ENCODE measurements around the gene NOL4L.

The NOL4L gene

GRCh38 chr20:32474009-32474716 lies 111.0 kb downstream of the NOL4L start:
- peak in 2 of 51 donors; percentile 14 to 43 for DNase-seq

- peak in 12 of 51 donors; percentile 14 to 49 (median 34) for DNase-seq
These were observed 111.7 kb downstream of the NOL4L start for GRCh38 chr20:32473231-32474008.

DNA sequence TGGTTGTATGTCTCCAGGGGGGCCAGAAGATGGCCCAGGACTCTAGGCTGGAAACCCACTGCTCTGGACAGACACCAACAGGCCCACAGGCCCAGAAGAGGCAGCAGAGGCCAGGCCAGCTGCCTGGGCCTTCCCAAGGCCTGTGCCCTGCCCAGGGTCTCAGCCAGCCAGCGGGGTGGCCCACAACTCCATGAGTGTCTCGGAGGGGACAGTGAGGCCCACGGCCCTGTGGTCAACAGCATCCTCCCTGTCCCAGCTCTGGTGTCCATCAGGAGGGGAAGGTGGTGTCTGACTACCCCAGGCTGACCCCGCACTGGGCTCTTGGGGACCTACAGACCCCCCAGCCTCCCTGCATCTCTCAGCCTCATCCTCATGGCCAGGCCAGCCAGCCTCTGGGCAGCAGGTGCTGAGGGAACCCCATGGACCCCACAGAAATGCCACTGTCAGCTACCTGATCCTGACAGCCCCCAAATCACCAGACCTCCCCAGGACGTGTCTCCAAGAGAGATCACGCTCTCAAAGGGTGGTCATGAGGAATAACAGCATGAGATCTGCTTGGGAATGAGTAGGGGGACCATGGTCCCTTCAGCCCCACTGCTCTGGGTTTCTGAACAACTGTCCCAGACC lies 112.4 kb downstream of the NOL4L start:
- no peak for DNase-seq

DNA sequence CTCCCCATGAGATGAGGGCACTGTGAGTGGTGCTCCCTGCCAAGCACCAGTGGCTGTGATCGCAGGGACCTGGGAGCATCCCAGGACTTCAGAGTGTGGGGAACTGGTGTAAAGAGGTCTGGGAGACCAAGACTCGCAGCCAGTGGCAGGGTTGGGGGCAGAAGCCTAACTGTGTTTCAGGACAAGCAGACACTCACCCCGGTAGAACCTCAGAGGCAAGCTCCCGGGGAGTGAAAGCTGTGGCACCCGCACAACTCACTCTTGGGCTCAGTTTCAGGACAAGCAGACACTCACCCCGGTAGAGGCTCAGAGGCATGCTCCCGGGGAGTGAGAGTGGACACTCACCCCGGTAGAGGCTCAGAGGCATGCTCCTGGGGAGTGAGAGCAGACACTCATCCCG lies 114.2 kb downstream of the NOL4L start:
- DNase-seq, result no peak

DNA sequence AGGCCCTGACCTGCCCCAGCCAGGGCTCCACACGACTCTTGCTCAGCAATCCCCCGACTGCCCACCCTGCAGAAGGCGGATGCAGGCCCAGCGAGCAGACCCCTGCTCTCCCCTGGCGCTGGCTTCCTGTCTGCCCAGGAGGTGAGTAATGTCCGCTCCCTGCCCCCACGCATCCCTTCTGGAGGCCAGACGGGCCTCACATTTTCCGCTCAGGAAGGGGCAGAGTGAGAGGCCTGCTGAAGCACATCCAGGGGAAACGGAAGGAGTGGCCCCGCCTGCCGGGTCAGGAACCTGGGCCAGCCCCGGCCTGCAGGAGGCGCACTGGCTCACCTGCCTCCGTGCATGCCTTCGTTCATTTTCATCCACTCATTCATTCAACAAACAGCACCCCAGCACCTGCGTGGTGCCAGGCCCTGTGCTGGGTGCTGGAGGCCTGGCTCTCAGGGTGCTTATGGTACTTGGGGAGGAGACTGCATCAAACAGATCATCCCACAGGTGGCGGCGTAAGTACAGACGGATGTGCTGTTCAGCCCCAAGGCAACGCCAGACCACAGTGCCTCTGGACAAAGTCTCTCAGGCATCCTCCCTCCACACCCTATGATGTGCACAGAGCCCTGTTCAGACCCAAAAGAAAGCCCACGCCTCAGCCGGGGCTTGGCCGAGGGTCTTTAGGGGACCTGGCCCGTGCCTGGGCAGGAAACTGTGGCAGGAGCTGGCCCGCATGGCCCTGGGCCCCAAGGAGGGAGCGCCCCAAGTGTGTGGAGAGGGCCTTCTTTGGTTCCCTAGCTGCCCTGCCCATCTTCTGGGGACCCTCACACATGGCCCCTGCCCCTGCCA lies 114.9 kb downstream of the NOL4L start:
- no peak for DNase-seq

GRCh38 chr20:32468860-32469259 lies 116.3 kb downstream of the NOL4L start:
- no peak for DNase-seq

- no peak for DNase-seq
These were observed 116.9 kb downstream of the NOL4L start for GRCh38 chr20:32468313-32468640.

- no peak for DNase-seq
These were observed 117.4 kb downstream of the NOL4L start for GRCh38 chr20:32467506-32468312.

DNA sequence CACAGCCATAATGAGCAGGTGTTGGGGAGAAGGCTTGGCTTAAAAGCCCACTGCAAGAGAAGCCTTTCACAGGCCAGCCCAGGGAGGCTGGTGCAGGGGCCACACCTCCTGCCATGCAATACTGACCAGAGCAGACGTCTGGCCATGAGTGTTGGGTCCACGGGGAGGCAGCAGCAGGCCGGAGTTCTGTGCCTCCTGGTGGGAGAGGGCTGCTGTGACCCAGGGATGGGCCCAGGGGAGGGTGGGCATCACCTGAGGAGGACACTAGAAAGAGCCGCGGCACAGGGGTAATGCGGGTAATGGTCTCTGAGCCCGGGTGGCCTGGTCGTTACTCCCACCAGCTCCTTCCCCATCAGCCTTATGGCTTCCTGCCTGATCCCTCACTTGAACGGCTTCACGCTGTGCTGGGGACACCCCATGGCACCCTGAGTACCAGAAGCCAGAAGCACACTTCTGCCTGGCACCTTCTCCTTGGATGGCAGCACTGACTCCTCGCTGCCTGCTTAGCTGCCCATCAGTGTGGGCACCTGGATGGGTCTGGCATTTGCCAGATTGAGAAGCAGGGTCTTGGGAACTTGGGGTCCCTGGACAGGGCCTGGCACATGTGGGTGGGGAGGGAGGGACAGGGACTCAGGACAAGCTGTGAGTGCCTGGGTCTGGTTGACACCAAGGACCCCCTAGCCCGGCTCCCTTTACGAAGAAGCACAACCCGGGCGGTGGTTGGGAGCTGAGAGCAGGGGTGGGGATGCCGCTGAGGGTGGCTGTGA lies 118.2 kb downstream of the NOL4L start:
- peak in 7 of 51 donors; percentile 31 to 78 (median 41) for DNase-seq

GRCh38 chr20:32465901-32466675 lies 119.0 kb downstream of the NOL4L start:
- DNase-seq, result peak in 46 of 51 donors; percentile 22 to 93 (median 76)

DNA sequence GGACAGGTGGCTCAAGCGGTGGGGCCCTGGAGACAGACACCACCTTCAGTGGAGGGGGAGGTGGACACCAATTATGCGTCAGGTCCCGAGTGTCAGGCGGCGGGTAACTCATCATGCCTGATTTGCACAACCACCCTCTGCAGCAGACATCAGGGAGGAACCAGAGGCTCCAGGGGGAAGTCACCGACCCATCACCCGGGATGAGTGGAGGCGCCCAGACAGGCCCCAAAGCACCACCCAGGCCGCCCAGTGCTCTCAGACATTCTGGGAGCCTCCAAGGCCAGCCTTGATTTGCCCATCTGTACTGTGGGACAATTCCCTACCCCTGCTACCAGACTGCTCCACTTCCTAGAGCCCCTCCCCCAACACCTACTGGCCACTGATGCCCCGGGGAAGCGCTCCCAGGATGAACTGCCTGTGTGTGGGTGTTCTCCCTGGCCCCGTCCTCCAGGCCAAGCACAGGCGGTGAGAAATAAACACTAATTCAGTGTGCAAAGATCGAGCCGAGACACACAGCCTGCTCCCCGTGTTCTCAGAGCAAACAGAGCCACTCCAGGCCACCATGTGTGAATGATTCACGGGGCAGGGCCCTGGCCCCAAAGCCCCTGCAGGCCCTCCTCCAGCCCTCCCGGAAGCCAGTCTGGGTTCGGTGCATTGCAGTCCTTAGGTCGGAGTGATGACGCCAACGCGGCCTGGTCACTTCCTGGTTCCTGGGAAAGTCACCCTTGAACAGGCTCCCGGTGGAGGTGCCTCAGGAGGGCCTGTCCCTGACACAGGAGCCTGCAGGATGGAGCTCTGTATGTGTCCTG lies 119.8 kb downstream of the NOL4L start:
- no peak for DNase-seq

DNA sequence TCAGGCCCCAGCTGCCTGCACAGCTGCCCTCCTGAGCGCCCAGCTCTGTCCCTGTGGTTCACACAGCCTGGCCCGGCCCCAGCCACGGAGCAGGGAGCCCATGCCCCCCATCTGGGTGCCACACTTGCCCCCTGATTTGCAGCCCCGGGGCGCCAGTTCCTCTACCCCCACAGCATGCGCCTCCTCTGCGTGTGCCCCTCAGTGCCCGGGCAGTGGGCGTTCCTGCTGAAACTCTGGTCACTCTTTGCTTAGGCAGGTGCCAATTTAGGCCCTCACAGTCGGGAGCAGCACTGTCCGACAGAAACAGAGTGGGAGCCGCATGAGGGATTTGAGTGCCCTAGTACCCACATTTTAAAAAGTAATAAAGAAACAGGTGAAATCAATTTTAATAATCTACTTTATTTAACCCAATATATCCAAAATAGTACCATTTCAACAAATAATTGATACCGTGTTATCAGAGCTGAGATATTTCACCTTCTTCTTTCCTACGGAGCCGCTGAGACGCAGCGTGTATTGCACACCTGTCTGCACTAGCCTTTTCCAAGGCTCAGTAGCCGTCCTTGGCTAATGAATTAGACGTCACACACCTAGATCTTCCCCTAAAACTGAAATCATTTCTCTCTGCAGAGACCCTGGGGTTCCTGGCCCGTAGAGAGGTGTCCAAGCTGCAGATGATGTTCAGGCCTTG lies 120.6 kb downstream of the NOL4L start:
- DNase-seq, result peak in 3 of 51 donors; percentile 56 to 74 (median 72)

DNA sequence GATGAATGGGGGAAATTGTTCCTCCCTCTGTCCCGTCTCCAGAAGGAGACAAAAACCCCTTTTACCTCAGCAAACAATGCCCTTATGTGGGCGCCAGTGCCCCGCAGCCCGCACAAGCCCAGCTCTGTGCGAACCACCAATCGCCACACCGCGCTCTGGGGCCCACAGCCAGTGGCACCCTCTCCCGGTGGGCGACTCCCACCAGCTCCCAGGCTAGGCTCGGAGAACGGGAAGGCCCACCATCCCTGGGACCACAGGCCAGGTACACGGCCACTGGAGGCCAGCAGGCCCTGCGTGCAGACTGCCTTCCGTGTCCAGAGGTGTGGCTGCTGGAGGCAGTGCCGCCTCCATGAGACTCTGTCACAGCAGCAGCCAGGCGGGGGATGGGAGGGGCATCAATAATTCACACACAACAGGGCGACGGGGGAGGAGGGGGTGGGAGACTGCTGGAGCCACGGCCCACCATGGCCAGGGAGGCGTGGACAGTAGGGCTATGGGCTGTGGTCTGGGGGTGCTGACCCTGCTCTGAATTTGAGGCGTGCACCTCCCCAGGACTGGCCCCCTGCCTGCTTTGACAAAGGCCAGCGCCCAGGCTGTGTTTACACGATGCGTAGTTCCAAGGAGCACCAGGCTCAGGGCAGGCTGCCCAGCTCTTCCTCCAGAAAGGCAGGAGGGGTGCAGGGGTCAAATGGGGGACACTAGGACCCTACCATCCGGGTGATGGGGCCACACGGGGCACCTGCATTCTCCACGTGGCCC lies 121.3 kb downstream of the NOL4L start:
- DNase-seq, result peak in 49 of 51 donors; percentile 34 to 99 (median 85)

GRCh38 chr20:32462900-32463641 lies 122.1 kb downstream of the NOL4L start:
- peak in 8 of 51 donors; percentile 24 to 80 (median 56) for DNase-seq

GRCh38 chr20:32461836-32462600 lies 123.1 kb downstream of the NOL4L start:
- no peak for DNase-seq

All from hypothalamus (tissue), 51 donors.